Measurements from ENCODE around the gene MVD. TPM values are rescaled to one million over a fixed set of nuclear protein-coding genes. Genes with fewer than 3 reads are reported as not detected.

MVD gene
- total and polyA plus RNA-seq, 4 donors: 21.7 to 99.2 (median 74.7) TPM

DNA sequence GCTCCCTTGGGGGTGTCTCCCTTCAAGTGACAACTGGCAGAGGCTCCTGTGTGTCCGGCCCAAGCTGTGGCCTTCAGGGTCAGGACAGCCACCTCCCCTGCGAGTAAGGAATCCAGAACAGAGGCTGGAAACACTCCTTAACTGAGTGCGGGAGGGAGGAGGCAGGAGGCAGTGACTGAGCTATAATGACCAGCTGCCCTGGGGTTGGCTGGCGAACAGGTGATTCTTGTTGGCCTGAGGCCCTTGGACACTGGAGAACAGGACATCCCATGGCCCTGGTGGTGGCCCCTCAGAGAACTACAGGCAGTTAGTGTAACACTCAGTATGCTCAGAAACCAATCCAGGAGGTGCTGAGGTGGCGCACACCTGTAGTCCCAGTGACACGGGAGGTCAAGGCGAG lies 32.9 kb upstream of the MVD start:
- Histone ChIP-seq H3K27ac (ENCODE audit: low read depth in 1 of 2, low read length in 2 of 2) (no peak overlapping the region), H3K4me3 (ENCODE audit: low read depth in 1 of 3, low read length in 3 of 3) (no peak overlapping the region), H3K27me3 (ENCODE audit: control insufficient read depth in 4 of 4, insufficient read depth in 4 of 4, low read length in 3 of 4) (no peaks in the 10 kb centered on the region), H3K9ac (ENCODE audit: low read depth in 1 of 2, low read length in 2 of 2) (no peak overlapping the region), H3K36me3 (ENCODE audit: control insufficient read depth in 4 of 4, insufficient read depth in 3 of 4, low read depth in 1 of 4, low read length in 3 of 4) (peaks cover 2 to 15% (median 6%) of the 10 kb centered on the region in 4 donors), H3K9me3 (ENCODE audit: control insufficient read depth in 4 of 4, low read length in 3 of 4) (no peaks in the 10 kb centered on the region), H3K4me1 (ENCODE audit: control insufficient read depth in 4 of 4, insufficient read depth in 4 of 4, low read length in 3 of 4) (peaks cover 0 to 3% (median 0%) of the 10 kb centered on the region in 4 donors)
- no peak for DNase-seq (ENCODE audit: low spot score)
- TF ChIP-seq NR2F2 (IDR thresholded peaks at IDR 0.05) (no peak), RXRA (IDR thresholded peaks at IDR 0.05) (no peak), EGR1 (IDR thresholded peaks at IDR 0.05; ENCODE audit: low read depth in 2 of 2) (no peak), YY1 (IDR thresholded peaks at IDR 0.05) (no peak), GABPA (IDR thresholded peaks at IDR 0.05 in 1 of 2, conservative IDR thresholded peaks at IDR 0.05 in 1 of 2) (no peak), MAX (IDR thresholded peaks at IDR 0.05) (no peak), JUND (IDR thresholded peaks at IDR 0.05) (no peak), TAF1 (conservative IDR thresholded peaks at IDR 0.05) (no peak), FOXA1 (IDR thresholded peaks at IDR 0.05) (no peak), ATF3 (IDR thresholded peaks at IDR 0.05) (no peak), HNF4G (IDR thresholded peaks at IDR 0.05) (no peak), FOXA2 (IDR thresholded peaks at IDR 0.05) (no peak), ZBTB33 (IDR thresholded peaks at IDR 0.05) (no peak), SP1 (IDR thresholded peaks at IDR 0.05) (no peak), HNF4A (conservative IDR thresholded peaks at IDR 0.05) (no peak), RAD21 (IDR thresholded peaks at IDR 0.05) (no peak)
- TF ChIP-seq, protein P1, sequence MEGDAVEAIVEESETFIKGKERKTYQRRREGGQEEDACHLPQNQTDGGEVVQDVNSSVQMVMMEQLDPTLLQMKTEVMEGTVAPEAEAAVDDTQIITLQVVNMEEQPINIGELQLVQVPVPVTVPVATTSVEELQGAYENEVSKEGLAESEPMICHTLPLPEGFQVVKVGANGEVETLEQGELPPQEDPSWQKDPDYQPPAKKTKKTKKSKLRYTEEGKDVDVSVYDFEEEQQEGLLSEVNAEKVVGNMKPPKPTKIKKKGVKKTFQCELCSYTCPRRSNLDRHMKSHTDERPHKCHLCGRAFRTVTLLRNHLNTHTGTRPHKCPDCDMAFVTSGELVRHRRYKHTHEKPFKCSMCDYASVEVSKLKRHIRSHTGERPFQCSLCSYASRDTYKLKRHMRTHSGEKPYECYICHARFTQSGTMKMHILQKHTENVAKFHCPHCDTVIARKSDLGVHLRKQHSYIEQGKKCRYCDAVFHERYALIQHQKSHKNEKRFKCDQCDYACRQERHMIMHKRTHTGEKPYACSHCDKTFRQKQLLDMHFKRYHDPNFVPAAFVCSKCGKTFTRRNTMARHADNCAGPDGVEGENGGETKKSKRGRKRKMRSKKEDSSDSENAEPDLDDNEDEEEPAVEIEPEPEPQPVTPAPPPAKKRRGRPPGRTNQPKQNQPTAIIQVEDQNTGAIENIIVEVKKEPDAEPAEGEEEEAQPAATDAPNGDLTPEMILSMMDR (IDR thresholded peaks at IDR 0.05; ENCODE audit: low read depth, low read length, missing input control): no peak
- TF ChIP-seq, protein P2, sequence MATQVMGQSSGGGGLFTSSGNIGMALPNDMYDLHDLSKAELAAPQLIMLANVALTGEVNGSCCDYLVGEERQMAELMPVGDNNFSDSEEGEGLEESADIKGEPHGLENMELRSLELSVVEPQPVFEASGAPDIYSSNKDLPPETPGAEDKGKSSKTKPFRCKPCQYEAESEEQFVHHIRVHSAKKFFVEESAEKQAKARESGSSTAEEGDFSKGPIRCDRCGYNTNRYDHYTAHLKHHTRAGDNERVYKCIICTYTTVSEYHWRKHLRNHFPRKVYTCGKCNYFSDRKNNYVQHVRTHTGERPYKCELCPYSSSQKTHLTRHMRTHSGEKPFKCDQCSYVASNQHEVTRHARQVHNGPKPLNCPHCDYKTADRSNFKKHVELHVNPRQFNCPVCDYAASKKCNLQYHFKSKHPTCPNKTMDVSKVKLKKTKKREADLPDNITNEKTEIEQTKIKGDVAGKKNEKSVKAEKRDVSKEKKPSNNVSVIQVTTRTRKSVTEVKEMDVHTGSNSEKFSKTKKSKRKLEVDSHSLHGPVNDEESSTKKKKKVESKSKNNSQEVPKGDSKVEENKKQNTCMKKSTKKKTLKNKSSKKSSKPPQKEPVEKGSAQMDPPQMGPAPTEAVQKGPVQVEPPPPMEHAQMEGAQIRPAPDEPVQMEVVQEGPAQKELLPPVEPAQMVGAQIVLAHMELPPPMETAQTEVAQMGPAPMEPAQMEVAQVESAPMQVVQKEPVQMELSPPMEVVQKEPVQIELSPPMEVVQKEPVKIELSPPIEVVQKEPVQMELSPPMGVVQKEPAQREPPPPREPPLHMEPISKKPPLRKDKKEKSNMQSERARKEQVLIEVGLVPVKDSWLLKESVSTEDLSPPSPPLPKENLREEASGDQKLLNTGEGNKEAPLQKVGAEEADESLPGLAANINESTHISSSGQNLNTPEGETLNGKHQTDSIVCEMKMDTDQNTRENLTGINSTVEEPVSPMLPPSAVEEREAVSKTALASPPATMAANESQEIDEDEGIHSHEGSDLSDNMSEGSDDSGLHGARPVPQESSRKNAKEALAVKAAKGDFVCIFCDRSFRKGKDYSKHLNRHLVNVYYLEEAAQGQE (IDR thresholded peaks at IDR 0.05): no peak
- WGBS: 95% methylated on average over 7 of the region's 7 CpGs

All from liver (tissue), 9 donors.